ENCODE measurements around the gene SCAPER.

GRCh38 chr15:76935620-76936019, 30.5 kb upstream of the SCAPER start:
- TF ChIP-seq CTCF (IDR thresholded peaks at IDR 0.05), result no peak
- no peak for TF ChIP-seq EZH2 (IDR thresholded peaks at IDR 0.05; ENCODE audit: borderline replicate concordance, insufficient read depth, low read depth, low read length, poor library complexity, severe bottlenecking)
